Esophagus muscularis mucosa (tissue), 3 donors: ENCODE results near the gene BRCA2.

Experiments
- CTCF ChIP-seq, 3 experiments: fragments of 200-600 bp in 2 of 3; fragments of 450-650 bp in 1 of 3; sonication (generic) in 2 of 3; IDR thresholded peaks; one replicate each; pipeline ENCODE4 v1.5.1; 2017 to 2019; ENCODE audit warnings: antibody characterized with exemption in 3 of 3, mild to moderate bottlenecking in 2 of 3, moderate library complexity in 1 of 3
- POLR2A ChIP-seq: fragments of 450-650 bp; IDR thresholded peaks from one replicate; pipeline ENCODE4 v1.6.1; 2017; ENCODE audit warnings: antibody characterized with exemption, moderate library complexity, mild to moderate bottlenecking, low read depth

GRCh38 chr13:32278426-32278825, 36.9 kb upstream of the BRCA2 start:
- no peak for TF ChIP-seq CTCF (IDR thresholded peaks at IDR 0.05)
- no peak for TF ChIP-seq POLR2A
